Measurements from ENCODE around the gene CYP2C18.
"Not testable (repeated sequence)": the region's sequence is repeated elsewhere in the genome, so short reads cannot be mapped to it uniquely, and the experiment has no call there.

CYP2C18 gene

GRCh38 chr10:94738588-94738987 lies 55.1 kb downstream of the CYP2C18 start:
- no peaks in the 10 kb centered on the region for H3K36me3 ChIP-seq (ENCODE audit: control insufficient read depth, insufficient read depth, low read length)
- no peak overlapping the region for H3K27ac ChIP-seq (ENCODE audit: low read depth, low read length, severe bottlenecking)
- H3K9me3 ChIP-seq (ENCODE audit: control insufficient read depth, low read length): no peaks in the 10 kb centered on the region
- H3K4me1 ChIP-seq (ENCODE audit: control insufficient read depth, insufficient read depth, low read length, poor library complexity, severe bottlenecking): no peaks in the 10 kb centered on the region
- no peak overlapping the region for H3K4me3 ChIP-seq (ENCODE audit: extremely low read depth, insufficient read depth, low read length, poor library complexity, severe bottlenecking)
- no CpG with 5 or more reads among the region's 2 CpGs for WGBS, 2 experiments (ENCODE audit: insufficient coverage in 2 of 2)

- Histone ChIP-seq H3K9me3 (ENCODE audit: control insufficient read depth, low read length) (peaks cover 16% of the 10 kb centered on the region), H3K36me3 (ENCODE audit: control insufficient read depth, insufficient read depth, low read length) (no peaks in the 10 kb centered on the region), H3K4me3 (ENCODE audit: extremely low read depth, insufficient read depth, low read length, poor library complexity, severe bottlenecking) (no peak overlapping the region), H3K27ac (ENCODE audit: low read depth, low read length, severe bottlenecking) (no peak overlapping the region), H3K4me1 (ENCODE audit: control insufficient read depth, insufficient read depth, low read length, poor library complexity, severe bottlenecking) (no peaks in the 10 kb centered on the region)
- WGBS, 2 experiments (ENCODE audit: insufficient coverage in 2 of 2): no CpG with 5 or more reads among the region's 2 CpGs
Observed at GRCh38 chr10:94747137-94747536, 63.6 kb downstream of the CYP2C18 start.

GRCh38 chr10:94747838-94748237 lies 64.3 kb downstream of the CYP2C18 start:
- Histone ChIP-seq H3K9me3 (ENCODE audit: control insufficient read depth, low read length) (peaks cover 16% of the 10 kb centered on the region), H3K36me3 (ENCODE audit: control insufficient read depth, insufficient read depth, low read length) (no peaks in the 10 kb centered on the region), H3K4me3 (ENCODE audit: extremely low read depth, insufficient read depth, low read length, poor library complexity, severe bottlenecking) (no peak overlapping the region), H3K27ac (ENCODE audit: low read depth, low read length, severe bottlenecking) (no peak overlapping the region), H3K4me1 (ENCODE audit: control insufficient read depth, insufficient read depth, low read length, poor library complexity, severe bottlenecking) (no peaks in the 10 kb centered on the region)
- 88% methylated on average over 1 of the region's 4 CpGs; no CpG with 5 or more reads in 1 of the 2 experiments for WGBS, 2 experiments (ENCODE audit: insufficient coverage in 2 of 2)

- Histone ChIP-seq H3K9me3 (ENCODE audit: control insufficient read depth, low read length) (no peaks in the 10 kb centered on the region), H3K36me3 (ENCODE audit: control insufficient read depth, insufficient read depth, low read length) (no peaks in the 10 kb centered on the region), H3K27ac (ENCODE audit: low read depth, low read length, severe bottlenecking) (no peak overlapping the region), H3K4me3 (ENCODE audit: extremely low read depth, insufficient read depth, low read length, poor library complexity, severe bottlenecking) (no peak overlapping the region), H3K4me1 (ENCODE audit: control insufficient read depth, insufficient read depth, low read length, poor library complexity, severe bottlenecking) (no peaks in the 10 kb centered on the region)
- 64 to 83% methylated on average over 2 of the region's 2 CpGs for WGBS, 2 experiments (ENCODE audit: insufficient coverage in 2 of 2)
Observed at GRCh38 chr10:94757916-94758315, 74.4 kb downstream of the CYP2C18 start.

- Histone ChIP-seq H3K27ac (ENCODE audit: low read depth, low read length, severe bottlenecking) (no peak overlapping the region), H3K36me3 (ENCODE audit: control insufficient read depth, insufficient read depth, low read length) (no peaks in the 10 kb centered on the region), H3K9me3 (ENCODE audit: control insufficient read depth, low read length) (no peaks in the 10 kb centered on the region), H3K4me1 (ENCODE audit: control insufficient read depth, insufficient read depth, low read length, poor library complexity, severe bottlenecking) (no peaks in the 10 kb centered on the region), H3K4me3 (ENCODE audit: extremely low read depth, insufficient read depth, low read length, poor library complexity, severe bottlenecking) (no peak overlapping the region)
- no CpG with 5 or more reads among the region's 2 CpGs for WGBS, 2 experiments (ENCODE audit: insufficient coverage in 2 of 2)
Observed at GRCh38 chr10:94760586-94761178, 77.2 kb downstream of the CYP2C18 start.

- no CpG with 5 or more reads among the region's 3 CpGs for WGBS, 2 experiments (ENCODE audit: insufficient coverage in 2 of 2)
- Histone ChIP-seq H3K9me3 (ENCODE audit: control insufficient read depth, low read length) (no peaks in the 10 kb centered on the region), H3K4me1 (ENCODE audit: control insufficient read depth, insufficient read depth, low read length, poor library complexity, severe bottlenecking) (no peaks in the 10 kb centered on the region), H3K27ac (ENCODE audit: low read depth, low read length, severe bottlenecking) (no peak within 1 kb of the TSS), H3K36me3 (ENCODE audit: control insufficient read depth, insufficient read depth, low read length) (no peaks in the 10 kb centered on the region), H3K4me3 (ENCODE audit: extremely low read depth, insufficient read depth, low read length, poor library complexity, severe bottlenecking) (no peak within 1 kb of the TSS)
Observed at GRCh38 chr10:94762393-94762792, 78.9 kb downstream of the CYP2C18 start, which contains the start of gene CYP2C19. Gene CYP2C19, plus strand, starts transcription at chr10:94762681. Its CDS starts 25 bp downstream, at chr10:94762706.

GRCh38 chr10:94775425-94775824 lies 91.9 kb downstream of the CYP2C18 start:
- H3K36me3 ChIP-seq (ENCODE audit: control insufficient read depth, insufficient read depth, low read length); H3K27ac ChIP-seq (ENCODE audit: low read depth, low read length, severe bottlenecking); H3K4me1 ChIP-seq (ENCODE audit: control insufficient read depth, insufficient read depth, low read length, poor library complexity, severe bottlenecking); H3K4me3 ChIP-seq (ENCODE audit: extremely low read depth, insufficient read depth, low read length, poor library complexity, severe bottlenecking); H3K9me3 ChIP-seq (ENCODE audit: control insufficient read depth, low read length): not testable (repeated sequence)
- 97% methylated on average over 4 of the region's 6 CpGs; no CpG with 5 or more reads in 1 of the 2 experiments for WGBS, 2 experiments (ENCODE audit: insufficient coverage in 2 of 2)

GRCh38 chr10:94777886-94778458 lies 94.4 kb downstream of the CYP2C18 start:
- Histone ChIP-seq H3K27ac (ENCODE audit: low read depth, low read length, severe bottlenecking) (no peak overlapping the region), H3K36me3 (ENCODE audit: control insufficient read depth, insufficient read depth, low read length) (no peaks in the 10 kb centered on the region), H3K4me3 (ENCODE audit: extremely low read depth, insufficient read depth, low read length, poor library complexity, severe bottlenecking) (no peak overlapping the region), H3K9me3 (ENCODE audit: control insufficient read depth, low read length) (no peaks in the 10 kb centered on the region), H3K4me1 (ENCODE audit: control insufficient read depth, insufficient read depth, low read length, poor library complexity, severe bottlenecking) (no peaks in the 10 kb centered on the region)
- WGBS, 2 experiments (ENCODE audit: insufficient coverage in 2 of 2): 65 to 91% methylated on average over 4 to 5 of the region's 5 CpGs

GRCh38 chr10:94780844-94781243 lies 97.3 kb downstream of the CYP2C18 start:
- Histone ChIP-seq H3K9me3 (ENCODE audit: control insufficient read depth, low read length) (no peaks in the 10 kb centered on the region), H3K27ac (ENCODE audit: low read depth, low read length, severe bottlenecking) (no peak overlapping the region), H3K4me1 (ENCODE audit: control insufficient read depth, insufficient read depth, low read length, poor library complexity, severe bottlenecking) (no peaks in the 10 kb centered on the region), H3K4me3 (ENCODE audit: extremely low read depth, insufficient read depth, low read length, poor library complexity, severe bottlenecking) (no peak overlapping the region), H3K36me3 (ENCODE audit: control insufficient read depth, insufficient read depth, low read length) (no peaks in the 10 kb centered on the region)
- 100% methylated on average over 1 of the region's 1 CpG; no CpG with 5 or more reads in 1 of the 2 experiments for WGBS, 2 experiments (ENCODE audit: insufficient coverage in 2 of 2)

- H3K9me3 ChIP-seq (ENCODE audit: control insufficient read depth, low read length): no peaks in the 10 kb centered on the region
- no peak overlapping the region for H3K27ac ChIP-seq (ENCODE audit: low read depth, low read length, severe bottlenecking)
Observed at GRCh38 chr10:94784256-94784655, 100.7 kb downstream of the CYP2C18 start.

GRCh38 chr10:94785211-94785610 lies 101.7 kb downstream of the CYP2C18 start:
- Histone ChIP-seq H3K4me3 (ENCODE audit: extremely low read depth, insufficient read depth, low read length, poor library complexity, severe bottlenecking) (no peak overlapping the region), H3K9me3 (ENCODE audit: control insufficient read depth, low read length) (no peaks in the 10 kb centered on the region), H3K27ac (ENCODE audit: low read depth, low read length, severe bottlenecking) (no peak overlapping the region), H3K36me3 (ENCODE audit: control insufficient read depth, insufficient read depth, low read length) (no peaks in the 10 kb centered on the region), H3K4me1 (ENCODE audit: control insufficient read depth, insufficient read depth, low read length, poor library complexity, severe bottlenecking) (no peaks in the 10 kb centered on the region)
- WGBS, 2 experiments (ENCODE audit: insufficient coverage in 2 of 2): no CpG with 5 or more reads among the region's 2 CpGs

More at GRCh38 chr10:94784256-94784655, 100.7 kb downstream of the CYP2C18 start:
- H3K4me1 ChIP-seq (ENCODE audit: control insufficient read depth, insufficient read depth, low read length, poor library complexity, severe bottlenecking): no peaks in the 10 kb centered on the region
- H3K36me3 ChIP-seq (ENCODE audit: control insufficient read depth, insufficient read depth, low read length): no peaks in the 10 kb centered on the region
- no peak overlapping the region for H3K4me3 ChIP-seq (ENCODE audit: extremely low read depth, insufficient read depth, low read length, poor library complexity, severe bottlenecking)

Measured in mesodermal cell (in vitro differentiated cells).